WERI-Rb-1 (cell line): Measurements from ENCODE around the gene MECP2.
"Not testable (repeated sequence)": the region's sequence is repeated elsewhere in the genome, so short reads cannot be mapped to it uniquely, and the experiment has no call there.

Experiments used
- DNase-seq: peaks from one replicate; pipeline ENCODE4 v3.0.0-alpha.2; 2020
- H3K27ac ChIP-seq: fragments of 250-450 bp; sonication (Bioruptor Pico); 2 replicates; pipeline ENCODE4 v1.5.1; 2020; ENCODE audit warnings: mild to moderate bottlenecking, moderate library complexity
- H3K27me3 ChIP-seq: fragments of 250-450 bp; sonication (Bioruptor Pico); 2 replicates; pipeline ENCODE4 v1.5.1; 2021; ENCODE audit warnings: mild to moderate bottlenecking, low read depth, moderate library complexity; ENCODE audit not compliant: insufficient read depth, severe bottlenecking
- H3K36me3 ChIP-seq: fragments of 250-450 bp; sonication (Bioruptor Pico); 2 replicates; pipeline ENCODE4 v1.5.1; 2020; ENCODE audit warnings: mild to moderate bottlenecking, moderate library complexity
- H3K4me3 ChIP-seq: 2 replicates; pipeline ENCODE4 v1.5.1; 2011; ENCODE audit warnings: low read depth, mild to moderate bottlenecking, control low read depth, low read length
- H3K9me3 ChIP-seq: fragments of 250-450 bp; sonication (Bioruptor Pico); 2 replicates; pipeline ENCODE4 v1.5.1; 2021; ENCODE audit warnings: mild to moderate bottlenecking, moderate library complexity; ENCODE audit not compliant: severe bottlenecking
- CTCF ChIP-seq: IDR thresholded peaks from 2 replicates; pipeline ENCODE4 v1.5.1; 2011; ENCODE audit warnings: low read depth, mild to moderate bottlenecking, control low read depth, inconsistent platforms, low read length

MECP2 gene

GRCh38 chrX:154004315-154004714 lies 93.2 kb downstream of the MECP2 start:
- Histone ChIP-seq H3K4me3 (no peak overlapping the region), H3K9me3 (no peaks in the 10 kb centered on the region), H3K27ac (peak overlapping the region; percentile 9; the same call in 1 of the 2 replicates), H3K27me3 (peaks cover 9% of the 10 kb centered on the region), H3K36me3 (peaks cover 6% of the 10 kb centered on the region; the same call in 1 of the 2 replicates)
- TF ChIP-seq CTCF = no peak
- no peak for DNase-seq

GRCh38 chrX:154002215-154002719 lies 95.2 kb downstream of the MECP2 start:
- peaks cover 9% of the 10 kb centered on the region for H3K27me3 ChIP-seq
- no peak overlapping the region for H3K27ac ChIP-seq
- H3K4me3 ChIP-seq = no peak overlapping the region
- DNase-seq = no peak
- H3K9me3 ChIP-seq = no peaks in the 10 kb centered on the region
- no peak for TF ChIP-seq CTCF
- no peaks in the 10 kb centered on the region; the same call in 1 of the 2 replicates for H3K36me3 ChIP-seq

- Histone ChIP-seq H3K4me3 (no peak overlapping the region), H3K27me3 (peaks cover 9% of the 10 kb centered on the region), H3K9me3 (no peaks in the 10 kb centered on the region), H3K36me3 (no peaks in the 10 kb centered on the region), H3K27ac (no peak overlapping the region)
- TF ChIP-seq CTCF = no peak
- DNase-seq = no peak
Observed at GRCh38 chrX:154000051-154000450, 97.5 kb downstream of the MECP2 start.

- Histone ChIP-seq H3K27me3 (peaks cover 9% of the 10 kb centered on the region), H3K27ac (no peak overlapping the region), H3K36me3 (no peaks in the 10 kb centered on the region), H3K9me3 (no peaks in the 10 kb centered on the region), H3K4me3 (no peak overlapping the region)
- DNase-seq = no peak
- TF ChIP-seq CTCF = no peak
Observed at GRCh38 chrX:153999359-154000037, 98.0 kb downstream of the MECP2 start.

- H3K9me3 ChIP-seq = no peaks in the 10 kb centered on the region
- no peaks in the 10 kb centered on the region for H3K36me3 ChIP-seq
- TF ChIP-seq CTCF = no peak
- H3K27ac ChIP-seq = no peak overlapping the region
- DNase-seq = no peak
- H3K27me3 ChIP-seq = peaks cover 12% of the 10 kb centered on the region
- H3K4me3 ChIP-seq = no peak overlapping the region
Observed at GRCh38 chrX:153995504-153995903, 102.0 kb downstream of the MECP2 start.

GRCh38 chrX:153994398-153994797 lies 103.1 kb downstream of the MECP2 start:
- H3K9me3 ChIP-seq, H3K27ac ChIP-seq, DNase-seq, H3K4me3 ChIP-seq, H3K27me3 ChIP-seq, H3K36me3 ChIP-seq: not testable (repeated sequence)
